Measurements from ENCODE around the gene ANKRD37. TPM values are rescaled to one million over a fixed set of nuclear protein-coding genes. Genes with fewer than 3 reads are reported as not detected.
A peak's percentile ranks its signal among the peaks of the same experiment; 100 is the strongest.

ANKRD37 gene
- total and polyA plus RNA-seq, 2 of the 8 experiments (the other 6 are each of a cell fraction or from before 2014, with no cell fraction given): 2.8 to 3.4 TPM

GRCh38 chr4:185395956-185396723 is 501 bp upstream of the ANKRD37 start (continued):
- TF ChIP-seq EP300 (IDR thresholded peaks at IDR 0.05; ENCODE audit: borderline replicate concordance in 1 of 2, low read depth in 2 of 2, low read length in 2 of 2) (peak; percentile 6 to 20; a peak in 2 of 3 replicates), RXRA (IDR thresholded peaks at IDR 0.05; ENCODE audit: insufficient read depth, low read depth, low read length) (no peak)

All from H1 (cell line).